Keratinocyte (primary cell): ENCODE results near the gene GPR31. TPM values are rescaled to one million over a fixed set of nuclear protein-coding genes. Genes with fewer than 3 reads are reported as not detected.

Experiments
- DNase-seq: peaks from one replicate; pipeline ENCODE4 v3.0.0-alpha.2; 2011; ENCODE audit warnings: low read depth, missing footprints, low spot score
- FAIRE-seq: peaks from 2 replicates; lab custom pipeline; 2011; peaks lifted over from hg19 to GRCh38; lab: Jason Lieb, UNC
- H2AFZ ChIP-seq: 2 replicates; pipeline ENCODE4 v1.6.0; 2012; ENCODE audit warnings: low read length, control low read depth, inconsistent platforms; ENCODE audit not compliant: control insufficient read depth
- H3K27ac ChIP-seq: 2 replicates; pipeline ENCODE4 v1.5.1; 2011; ENCODE audit warnings: low read length; ENCODE audit not compliant: control insufficient read depth, insufficient read depth
- H3K27me3 ChIP-seq: 3 replicates; pipeline ENCODE4 v1.6.0; 2011; ENCODE audit warnings: low read length; ENCODE audit not compliant: control insufficient read depth, insufficient read depth; ENCODE audit errors: extremely low read depth
- H3K36me3 ChIP-seq, 2 experiments: 2 replicates in 1 of 2; 3 replicates in 1 of 2; pipeline ENCODE4 v1.5.1; 2011; ENCODE audit warnings: low read length in 2 of 2, mild to moderate bottlenecking in 1 of 2; ENCODE audit not compliant: control insufficient read depth in 2 of 2, insufficient read depth in 2 of 2; ENCODE audit errors: extremely low read depth in 1 of 2
- H3K4me1 ChIP-seq: 3 replicates; pipeline ENCODE4 v1.5.1; 2011; ENCODE audit warnings: low read length; ENCODE audit not compliant: control insufficient read depth, insufficient read depth; ENCODE audit errors: extremely low read depth
- H3K4me2 ChIP-seq: 3 replicates; pipeline ENCODE4 v1.6.0; 2011; ENCODE audit warnings: low read depth, low read length; ENCODE audit not compliant: control insufficient read depth, insufficient read depth; ENCODE audit errors: extremely low read depth
- H3K4me3 ChIP-seq, 3 experiments: fragments of 200-600 bp in 1 of 3; sonication (generic) in 1 of 3; 2 replicates in 2 of 3; 3 replicates in 1 of 3; pipeline ENCODE4 v1.5.1; 2011 to 2016; ENCODE audit warnings: low read length in 3 of 3, mild to moderate bottlenecking in 3 of 3, control low read depth in 2 of 3, inconsistent platforms in 1 of 3, low read depth in 1 of 3, mixed read lengths in 1 of 3, mixed run types in 1 of 3, moderate library complexity in 1 of 3; ENCODE audit not compliant: control insufficient read depth in 2 of 3, insufficient read depth in 2 of 3; ENCODE audit errors: extremely low read depth in 1 of 3
- H3K79me2 ChIP-seq: 2 replicates; pipeline ENCODE4 v1.6.0; 2012; ENCODE audit warnings: low read length; ENCODE audit not compliant: control insufficient read depth, insufficient read depth
- H3K9ac ChIP-seq: 3 replicates; pipeline ENCODE4 v1.6.0; 2011; ENCODE audit warnings: low read length; ENCODE audit not compliant: control insufficient read depth, insufficient read depth; ENCODE audit errors: extremely low read depth
- H3K9me1 ChIP-seq: 3 replicates; pipeline ENCODE4 v1.6.0; 2011; ENCODE audit warnings: low read length; ENCODE audit not compliant: control insufficient read depth, insufficient read depth; ENCODE audit errors: extremely low read depth
- H3K9me3 ChIP-seq: 2 replicates; pipeline ENCODE4 v1.5.1; 2012; ENCODE audit warnings: low read depth, low read length; ENCODE audit not compliant: control insufficient read depth
- H4K20me1 ChIP-seq: 3 replicates; pipeline ENCODE4 v1.6.0; 2011; ENCODE audit warnings: low read length; ENCODE audit not compliant: control insufficient read depth, insufficient read depth; ENCODE audit errors: extremely low read depth
- EZH2 ChIP-seq: IDR thresholded peaks from one replicate; pipeline ENCODE4 v1.6.1; 2012; ENCODE audit warnings: inconsistent platforms, mild to moderate bottlenecking, low read length, moderate library complexity
- dilution Hi-C: fragments of 300-500 bp; cut with MboI; formaldehyde crosslinking; loops from one replicate; pipeline ENCODE4 v1.7.0; 2020; ENCODE audit warnings: low sequenced_read_pairs; ENCODE audit not compliant: extremely low pct_ligation_motif_present
- polyA plus RNA-seq, 5 experiments: library from polyadenylated mRNA; depleted of rRNA in 3 of 5; stranded (reverse) in 3 of 5; stranded (forward) in 1 of 5; unstranded in 1 of 5; fragments of >200 nt; gene quantifications; 1 replicate in 1 of 5; 2 replicates in 3 of 5; 3 replicates in 1 of 5; pipeline versions ENCODE4 v1.2.1 to v1.2.3, GENCODE V29; 2011 to 2012; ENCODE audit warnings: missing spikeins in 2 of 5, low read depth in 1 of 5, low replicate concordance in 1 of 5
- TF ChIP-seq, protein P1 (sequence below), 3 experiments: IDR thresholded peaks in 1 of 3; conservative IDR thresholded peaks in 1 of 3; optimal IDR thresholded peaks in 1 of 3; 2 replicates in 2 of 3; 3 replicates in 1 of 3; pipeline versions ENCODE3 to v1.5.1; 2011; ENCODE audit warnings: low read length in 3 of 3, mild to moderate bottlenecking in 3 of 3, moderate library complexity in 2 of 3, control low read depth in 1 of 3, inconsistent platforms in 1 of 3; ENCODE audit not compliant: insufficient read depth in 2 of 3; ENCODE audit errors: extremely low read depth in 1 of 3

GPR31 gene
- polyA plus RNA-seq, 1 donor (not counting 4 experiments of a cell fraction or from before 2014, with no cell fraction given), result not detected

DNA sequence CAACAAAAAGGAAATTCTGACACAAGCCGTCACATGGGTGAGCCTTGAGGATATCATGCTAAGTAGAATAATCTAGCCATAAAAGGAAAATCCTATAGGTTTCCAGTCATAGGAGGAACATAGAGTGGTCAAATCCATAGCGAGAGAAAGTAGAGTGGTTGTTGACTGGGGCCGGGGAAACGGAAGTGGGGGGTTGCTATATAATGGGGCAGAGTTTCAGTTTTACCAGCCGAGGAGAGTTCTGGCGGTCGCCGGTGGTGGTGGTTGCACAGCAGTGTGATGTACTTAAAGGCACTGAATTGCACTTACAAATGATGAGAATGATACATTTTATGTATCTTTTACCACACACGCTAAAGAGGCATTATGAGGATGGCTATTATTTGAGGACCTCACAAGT, 4.9 kb downstream of the GPR31 start:
- dilution Hi-C loops, result no loop called here
- FAIRE-seq, result no peak

DNA sequence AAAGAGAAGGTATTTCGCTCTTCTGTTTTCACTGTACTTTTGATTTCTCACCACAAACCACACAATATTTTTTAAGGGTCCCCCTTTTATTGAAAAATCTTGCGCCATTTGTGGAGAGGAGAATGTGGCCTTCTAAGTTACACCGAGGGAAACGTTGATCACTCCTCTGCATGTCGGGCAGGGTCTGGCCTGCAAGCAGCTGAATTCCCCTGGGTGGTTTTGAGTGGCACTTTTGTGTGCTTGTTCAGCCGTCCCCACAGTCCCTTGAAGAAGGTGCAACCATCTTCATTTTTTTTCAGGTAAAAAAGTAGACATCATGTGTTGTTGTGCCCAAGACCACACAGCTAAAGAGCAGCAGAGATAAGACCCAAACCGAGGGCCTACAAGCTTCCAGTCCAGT, 6.1 kb downstream of the GPR31 start:
- FAIRE-seq (no peak), DNase-seq (no peak)
- Histone ChIP-seq H3K4me2 (no peak overlapping the region), H3K36me3 (no peaks in the 10 kb centered on the region), H3K9me3 (no peaks in the 10 kb centered on the region), H3K4me1 (no peaks in the 10 kb centered on the region), H2AFZ (no peak overlapping the region), H3K27me3 (peaks cover 8% of the 10 kb centered on the region), H3K4me3 (no peak overlapping the region), H3K9ac (no peak overlapping the region), H3K9me1 (no peaks in the 10 kb centered on the region), H3K79me2 (no peaks in the 10 kb centered on the region), H3K27ac (no peak overlapping the region), H4K20me1 (no peaks in the 10 kb centered on the region)
- TF ChIP-seq EZH2, result no peak
- dilution Hi-C loops, result no loop called here

More for the DNA sequence above, 4.9 kb downstream of the GPR31 start:
- Histone ChIP-seq H3K9ac (no peak overlapping the region), H3K4me1 (no peaks in the 10 kb centered on the region), H3K79me2 (no peaks in the 10 kb centered on the region), H3K4me3 (no peak overlapping the region), H3K27me3 (no peaks in the 10 kb centered on the region), H3K27ac (no peak overlapping the region), H4K20me1 (no peaks in the 10 kb centered on the region), H3K36me3 (no peaks in the 10 kb centered on the region), H3K9me1 (no peaks in the 10 kb centered on the region), H3K9me3 (no peaks in the 10 kb centered on the region), H2AFZ (no peak overlapping the region), H3K4me2 (no peak overlapping the region)
- no peak for DNase-seq
- TF ChIP-seq EZH2, result no peak
- TF ChIP-seq, protein P1, sequence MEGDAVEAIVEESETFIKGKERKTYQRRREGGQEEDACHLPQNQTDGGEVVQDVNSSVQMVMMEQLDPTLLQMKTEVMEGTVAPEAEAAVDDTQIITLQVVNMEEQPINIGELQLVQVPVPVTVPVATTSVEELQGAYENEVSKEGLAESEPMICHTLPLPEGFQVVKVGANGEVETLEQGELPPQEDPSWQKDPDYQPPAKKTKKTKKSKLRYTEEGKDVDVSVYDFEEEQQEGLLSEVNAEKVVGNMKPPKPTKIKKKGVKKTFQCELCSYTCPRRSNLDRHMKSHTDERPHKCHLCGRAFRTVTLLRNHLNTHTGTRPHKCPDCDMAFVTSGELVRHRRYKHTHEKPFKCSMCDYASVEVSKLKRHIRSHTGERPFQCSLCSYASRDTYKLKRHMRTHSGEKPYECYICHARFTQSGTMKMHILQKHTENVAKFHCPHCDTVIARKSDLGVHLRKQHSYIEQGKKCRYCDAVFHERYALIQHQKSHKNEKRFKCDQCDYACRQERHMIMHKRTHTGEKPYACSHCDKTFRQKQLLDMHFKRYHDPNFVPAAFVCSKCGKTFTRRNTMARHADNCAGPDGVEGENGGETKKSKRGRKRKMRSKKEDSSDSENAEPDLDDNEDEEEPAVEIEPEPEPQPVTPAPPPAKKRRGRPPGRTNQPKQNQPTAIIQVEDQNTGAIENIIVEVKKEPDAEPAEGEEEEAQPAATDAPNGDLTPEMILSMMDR (optimal IDR thresholded peaks at IDR 0.05 in 1 of 3, IDR thresholded peaks at IDR 0.05 in 1 of 3, conservative IDR thresholded peaks at IDR 0.05 in 1 of 3; ENCODE audit: extremely low read depth in 1 of 3, insufficient read depth in 2 of 3, low read length in 3 of 3), result no peak

DNA sequence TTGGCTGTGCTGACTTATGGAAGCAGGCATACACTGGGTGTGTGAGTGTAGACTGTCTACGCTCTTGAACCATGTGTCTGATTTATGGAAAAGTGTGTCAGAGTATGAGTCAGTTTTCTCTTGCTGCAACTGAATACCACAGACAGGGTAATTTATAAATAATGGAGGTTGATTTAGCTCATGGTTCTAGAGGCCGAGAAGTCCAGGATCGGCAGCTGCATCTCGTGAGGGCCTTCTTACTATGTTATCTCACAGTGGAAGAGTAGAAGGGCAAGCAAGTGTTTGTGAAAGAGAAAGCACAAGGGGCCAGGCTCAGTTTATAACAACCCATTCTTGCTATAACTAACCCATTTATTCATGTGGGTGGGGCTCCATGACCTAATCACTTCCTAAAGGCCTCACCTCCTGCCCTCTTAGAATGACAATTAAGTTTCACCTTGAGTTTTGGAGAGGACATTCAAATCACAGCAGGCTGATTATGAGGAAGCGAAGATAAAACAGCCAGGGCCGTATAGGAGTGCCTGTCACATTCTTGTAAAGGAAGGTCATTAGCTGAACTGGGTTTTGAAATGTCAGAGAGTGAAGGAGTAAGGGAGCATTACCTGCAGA, 6.7 kb downstream of the GPR31 start:
- TF ChIP-seq, protein P1 (optimal IDR thresholded peaks at IDR 0.05 in 1 of 3, IDR thresholded peaks at IDR 0.05 in 1 of 3, conservative IDR thresholded peaks at IDR 0.05 in 1 of 3; ENCODE audit: extremely low read depth in 1 of 3, insufficient read depth in 2 of 3, low read length in 3 of 3), result no peak
- no peak for TF ChIP-seq EZH2
- H3K27me3 ChIP-seq, result peaks cover 8% of the 10 kb centered on the region
- no peak for FAIRE-seq

More for the DNA sequence above, 6.7 kb downstream of the GPR31 start:
- Histone ChIP-seq H3K4me3 (no peak overlapping the region), H3K79me2 (no peaks in the 10 kb centered on the region), H3K4me2 (no peak overlapping the region), H3K4me1 (no peaks in the 10 kb centered on the region), H3K9ac (no peak overlapping the region), H2AFZ (no peak overlapping the region), H3K9me1 (no peaks in the 10 kb centered on the region), H3K36me3 (no peaks in the 10 kb centered on the region), H4K20me1 (no peaks in the 10 kb centered on the region), H3K27ac (no peak overlapping the region), H3K9me3 (no peaks in the 10 kb centered on the region)
- dilution Hi-C loops, result no loop called here
- DNase-seq, result no peak
